Activated T-cell treated with anti-CD3 and anti-CD28 coated beads, Interleukin-2, amount 50 U/mL, for 4 hours (primary cell): ENCODE data around the gene KIAA0232. TPM values are rescaled to one million over a fixed set of nuclear protein-coding genes. Genes with fewer than 3 reads are reported as not detected.
A peak's percentile ranks its signal among the peaks of the same experiment; 100 is the strongest.

Experiments used
- ATAC-seq, 2 donors: fragments of 200-7000 bp; cut with Tn5 transposase; one replicate each; pipeline ENCODE4 v1.10.0; 2021
- DNase-seq: peaks from one replicate; pipeline ENCODE4 v3.0.0-alpha.2; 2020
- H3K27me3 Mint-ChIP-seq: one replicate; pipeline ENCODE4 v1.8.0; 2021; ENCODE audit warnings: low read depth, mixed read lengths
- H3K36me3 Mint-ChIP-seq: one replicate; pipeline ENCODE4 v1.8.0; 2022; ENCODE audit warnings: mixed read lengths; ENCODE audit not compliant: insufficient read depth
- H3K4me1 Mint-ChIP-seq: one replicate; pipeline ENCODE4 v1.8.0; 2021; ENCODE audit warnings: low read depth, mixed read lengths
- H3K4me3 Mint-ChIP-seq: one replicate; pipeline ENCODE4 v1.8.0; 2021; ENCODE audit warnings: mild to moderate bottlenecking, moderate library complexity, mixed read lengths
- H3K9me3 Mint-ChIP-seq: one replicate; pipeline ENCODE4 v1.8.0; 2021; ENCODE audit warnings: mixed read lengths
- total RNA-seq, 3 donors: library from RNA; stranded (reverse); gene quantifications; one replicate each; pipeline ENCODE4 v1.2.1, GENCODE V29; 2021

Gene KIAA0232, protein sequence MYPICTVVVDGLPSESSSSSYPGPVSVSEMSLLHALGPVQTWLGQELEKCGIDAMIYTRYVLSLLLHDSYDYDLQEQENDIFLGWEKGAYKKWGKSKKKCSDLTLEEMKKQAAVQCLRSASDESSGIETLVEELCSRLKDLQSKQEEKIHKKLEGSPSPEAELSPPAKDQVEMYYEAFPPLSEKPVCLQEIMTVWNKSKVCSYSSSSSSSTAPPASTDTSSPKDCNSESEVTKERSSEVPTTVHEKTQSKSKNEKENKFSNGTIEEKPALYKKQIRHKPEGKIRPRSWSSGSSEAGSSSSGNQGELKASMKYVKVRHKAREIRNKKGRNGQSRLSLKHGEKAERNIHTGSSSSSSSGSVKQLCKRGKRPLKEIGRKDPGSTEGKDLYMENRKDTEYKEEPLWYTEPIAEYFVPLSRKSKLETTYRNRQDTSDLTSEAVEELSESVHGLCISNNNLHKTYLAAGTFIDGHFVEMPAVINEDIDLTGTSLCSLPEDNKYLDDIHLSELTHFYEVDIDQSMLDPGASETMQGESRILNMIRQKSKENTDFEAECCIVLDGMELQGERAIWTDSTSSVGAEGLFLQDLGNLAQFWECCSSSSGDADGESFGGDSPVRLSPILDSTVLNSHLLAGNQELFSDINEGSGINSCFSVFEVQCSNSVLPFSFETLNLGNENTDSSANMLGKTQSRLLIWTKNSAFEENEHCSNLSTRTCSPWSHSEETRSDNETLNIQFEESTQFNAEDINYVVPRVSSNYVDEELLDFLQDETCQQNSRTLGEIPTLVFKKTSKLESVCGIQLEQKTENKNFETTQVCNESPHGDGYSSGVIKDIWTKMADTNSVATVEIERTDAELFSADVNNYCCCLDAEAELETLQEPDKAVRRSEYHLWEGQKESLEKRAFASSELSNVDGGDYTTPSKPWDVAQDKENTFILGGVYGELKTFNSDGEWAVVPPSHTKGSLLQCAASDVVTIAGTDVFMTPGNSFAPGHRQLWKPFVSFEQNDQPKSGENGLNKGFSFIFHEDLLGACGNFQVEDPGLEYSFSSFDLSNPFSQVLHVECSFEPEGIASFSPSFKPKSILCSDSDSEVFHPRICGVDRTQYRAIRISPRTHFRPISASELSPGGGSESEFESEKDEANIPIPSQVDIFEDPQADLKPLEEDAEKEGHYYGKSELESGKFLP (N-terminal part only)
- total RNA-seq: 10 to 100 TPM; 14.5 to 20.0 (median 18.9) TPM

DNA sequence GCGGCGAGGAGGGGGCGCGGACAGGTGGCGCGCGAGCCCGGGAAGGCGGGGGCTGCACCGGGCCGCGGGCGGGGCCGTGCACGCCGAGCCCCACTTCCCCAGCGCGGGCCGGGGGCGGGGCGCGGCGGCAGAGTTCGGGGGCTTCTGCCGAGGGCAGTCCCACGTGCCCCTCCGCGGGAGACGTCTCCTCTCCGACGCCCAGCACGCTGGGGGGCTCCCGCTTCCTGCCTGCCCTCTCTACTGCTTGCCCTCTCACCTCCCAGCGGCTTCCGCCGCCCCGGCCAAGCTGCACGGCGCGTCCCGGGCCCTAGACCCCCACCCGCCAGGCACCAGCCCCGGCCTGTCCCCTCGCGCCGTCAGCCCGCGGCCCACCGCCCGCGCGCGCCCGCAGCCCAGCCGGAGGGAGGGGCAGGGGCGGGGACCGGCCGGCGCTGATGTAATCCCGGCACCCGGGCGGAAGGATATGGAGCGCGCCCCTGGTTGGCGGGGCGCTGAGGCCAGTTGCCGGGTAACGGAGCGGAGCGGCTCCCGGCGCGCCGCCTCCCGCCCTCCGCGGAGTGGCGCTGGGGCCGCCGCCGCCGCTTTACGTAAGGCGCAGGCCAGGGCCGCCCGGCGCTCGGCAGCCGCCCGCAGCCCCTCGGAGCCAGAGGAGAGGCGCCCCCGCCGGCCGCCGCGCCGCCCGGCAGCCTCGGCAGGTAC lies at the start of gene KIAA0232:
Gene KIAA0232, plus strand, starts transcription at position 581 of the 699 bp plus-strand sequence. CDS start 41,727 bp downstream, outside the sequence.
- H3K4me3 Mint-ChIP-seq: peak within 1 kb of the TSS; percentile 88

DNA sequence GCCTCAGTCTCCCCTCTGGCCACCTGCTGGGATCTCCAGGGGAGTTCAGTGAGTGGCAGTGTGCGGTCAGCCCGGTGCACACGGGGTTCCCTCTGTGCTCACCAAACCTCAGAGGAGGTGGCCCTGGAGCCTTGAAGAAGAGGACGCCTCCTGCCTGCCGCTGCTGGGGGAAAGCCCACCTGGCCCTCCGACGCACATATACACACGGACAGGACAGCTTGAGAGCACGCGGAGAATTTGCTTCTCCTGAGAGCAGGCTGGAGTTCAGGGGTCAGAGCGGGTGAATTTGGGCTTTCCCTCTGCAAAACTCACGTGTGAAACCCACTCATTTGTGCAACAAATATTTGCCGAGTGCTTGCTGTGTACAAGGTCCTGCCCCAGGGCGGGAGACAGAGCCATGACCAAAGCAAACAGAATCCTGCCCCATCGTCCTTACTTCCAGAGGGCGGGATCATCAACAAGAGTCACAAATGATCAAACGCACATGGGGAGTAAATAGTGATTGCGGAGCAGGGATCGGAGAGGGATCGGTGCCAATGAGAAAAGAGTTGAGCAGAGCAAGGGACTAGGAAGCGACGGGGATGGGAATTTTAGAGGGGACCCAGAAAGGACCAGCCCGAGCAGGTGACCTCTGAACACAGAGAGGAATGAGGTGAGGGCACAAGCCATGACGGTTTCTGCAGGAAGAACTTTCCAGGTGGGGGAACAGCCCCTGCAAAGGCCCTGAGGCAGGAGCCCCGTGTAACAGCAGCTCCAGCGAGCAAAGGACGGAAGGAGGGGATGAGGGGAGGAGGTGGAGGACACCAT lies 49.0 kb upstream of the KIAA0232 start:
- ATAC-seq: no peak
- Mint-ChIP-seq H3K9me3 (no peaks in the 10 kb centered on the region), H3K36me3 (no peaks in the 10 kb centered on the region), H3K27me3 (peaks cover 2% of the 10 kb centered on the region), H3K4me1 (peaks cover under 1% of the 10 kb centered on the region), H3K4me3 (no peak overlapping the region)
- DNase-seq: no peak

More for the DNA sequence above, at the start of gene KIAA0232:
- Mint-ChIP-seq H3K36me3 (peaks cover 5% of the 10 kb centered on the region), H3K27me3 (no peaks in the 10 kb centered on the region), H3K4me1 (peaks cover 52% of the 10 kb centered on the region), H3K9me3 (no peaks in the 10 kb centered on the region)
- DNase-seq (peak; percentile 89), ATAC-seq (peak; percentile 81)

DNA sequence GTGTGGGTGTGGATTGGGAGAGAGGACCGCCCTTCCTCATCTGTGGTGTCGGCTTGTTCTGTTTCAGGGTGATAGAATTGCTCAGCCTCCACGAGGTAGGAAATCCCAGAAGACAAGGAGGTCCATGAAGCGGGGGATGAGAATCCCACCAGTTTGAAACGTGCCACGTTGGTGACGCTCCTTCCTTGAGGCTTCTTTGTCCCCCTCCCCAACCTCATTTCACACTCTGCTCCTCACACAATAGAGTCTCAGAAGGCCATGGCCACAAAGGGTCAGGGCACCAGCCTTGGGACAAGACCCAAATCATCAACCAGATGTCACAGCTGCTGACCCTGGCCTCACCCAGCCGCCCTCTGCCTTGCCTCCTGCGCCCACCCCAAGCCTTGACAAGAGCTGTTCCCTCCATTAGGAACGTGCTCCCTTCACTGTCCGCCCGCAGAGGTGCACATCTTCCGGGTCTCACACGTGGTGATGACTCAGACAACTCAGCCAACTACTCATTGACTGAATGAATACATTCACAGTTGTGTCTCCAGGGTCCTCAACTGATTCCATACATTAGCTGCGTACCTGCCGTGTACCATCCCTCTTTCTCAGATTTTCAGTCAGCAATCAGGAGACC lies 48.3 kb upstream of the KIAA0232 start:
- Mint-ChIP-seq H3K9me3 (no peaks in the 10 kb centered on the region), H3K27me3 (peaks cover 2% of the 10 kb centered on the region), H3K4me3 (no peak overlapping the region), H3K4me1 (no peaks in the 10 kb centered on the region), H3K36me3 (no peaks in the 10 kb centered on the region)
- DNase-seq (no peak), ATAC-seq (no peak)

DNA sequence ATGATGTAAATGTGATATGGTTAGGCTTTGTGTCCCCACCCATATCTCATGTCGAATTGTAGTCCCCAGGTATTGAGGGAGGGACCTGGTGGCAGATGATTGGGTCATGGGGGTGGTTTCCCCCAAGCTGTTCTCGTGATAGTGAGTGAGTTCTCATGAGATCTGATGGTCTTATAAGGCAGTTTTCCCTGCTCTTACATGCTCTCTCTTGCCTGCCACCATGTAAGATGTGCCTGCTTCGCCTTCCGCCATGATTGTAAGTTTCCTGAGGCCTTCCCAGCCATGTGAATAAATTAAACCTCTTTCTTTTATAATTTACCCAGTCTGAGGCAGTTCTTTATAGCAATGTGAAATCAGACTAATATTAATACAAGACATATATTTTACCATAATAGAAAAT lies 42.6 kb upstream of the KIAA0232 start:
- no peaks in the 10 kb centered on the region for H3K4me1 Mint-ChIP-seq
- no peaks in the 10 kb centered on the region for H3K27me3 Mint-ChIP-seq
- ATAC-seq (no peak), DNase-seq (no peak)
- H3K9me3 Mint-ChIP-seq: no peaks in the 10 kb centered on the region
- no peaks in the 10 kb centered on the region for H3K36me3 Mint-ChIP-seq
- no peak overlapping the region for H3K4me3 Mint-ChIP-seq

DNA sequence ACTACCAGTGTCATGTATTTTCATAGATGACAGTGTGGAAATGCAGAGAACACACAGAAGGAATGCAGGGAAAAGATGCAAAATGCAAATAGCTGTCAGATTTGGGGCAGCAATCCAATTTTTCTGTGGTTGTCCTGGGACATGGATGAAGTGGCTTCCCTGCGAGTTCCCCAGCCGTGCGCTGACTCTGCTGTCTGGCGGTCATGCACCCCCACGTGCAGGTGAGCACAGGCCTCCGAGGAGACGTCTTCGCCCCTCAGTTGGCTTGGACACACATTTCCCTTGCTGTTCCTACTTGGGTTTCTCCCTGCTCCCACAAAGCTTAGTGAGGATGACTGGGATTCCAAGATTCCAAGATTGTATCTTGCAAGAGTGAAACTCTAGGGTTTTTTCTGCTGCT lies 42.2 kb upstream of the KIAA0232 start:
- no peak overlapping the region for H3K4me3 Mint-ChIP-seq
- H3K27me3 Mint-ChIP-seq: no peaks in the 10 kb centered on the region
- no peak for DNase-seq
- no peaks in the 10 kb centered on the region for H3K36me3 Mint-ChIP-seq
- no peak for ATAC-seq
- H3K4me1 Mint-ChIP-seq: no peaks in the 10 kb centered on the region
- no peaks in the 10 kb centered on the region for H3K9me3 Mint-ChIP-seq

DNA sequence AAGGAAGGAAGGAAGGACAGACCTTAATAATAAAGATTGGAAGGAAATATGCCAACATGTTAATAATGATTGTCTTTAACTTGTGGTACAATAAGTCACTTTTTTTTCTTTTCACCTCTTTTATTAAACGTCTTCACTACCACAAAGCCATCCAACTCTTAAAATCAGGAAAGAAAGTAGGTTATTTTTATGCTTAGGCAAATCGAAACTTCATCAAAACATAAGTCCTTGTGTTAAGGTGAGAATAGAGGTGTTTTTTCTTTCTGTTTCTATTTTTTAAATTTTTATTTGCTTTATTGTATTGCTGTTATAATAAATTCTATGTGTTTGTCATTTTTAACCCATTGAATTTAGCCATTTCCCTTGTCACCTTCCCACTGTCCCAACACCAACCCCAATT lies 40.0 kb upstream of the KIAA0232 start:
- H3K4me3 Mint-ChIP-seq: no peak overlapping the region
- H3K4me1 Mint-ChIP-seq: no peaks in the 10 kb centered on the region
- DNase-seq (no peak), ATAC-seq (no peak)
- no peaks in the 10 kb centered on the region for H3K36me3 Mint-ChIP-seq
- H3K9me3 Mint-ChIP-seq: no peaks in the 10 kb centered on the region
- peaks cover 2% of the 10 kb centered on the region for H3K27me3 Mint-ChIP-seq

DNA sequence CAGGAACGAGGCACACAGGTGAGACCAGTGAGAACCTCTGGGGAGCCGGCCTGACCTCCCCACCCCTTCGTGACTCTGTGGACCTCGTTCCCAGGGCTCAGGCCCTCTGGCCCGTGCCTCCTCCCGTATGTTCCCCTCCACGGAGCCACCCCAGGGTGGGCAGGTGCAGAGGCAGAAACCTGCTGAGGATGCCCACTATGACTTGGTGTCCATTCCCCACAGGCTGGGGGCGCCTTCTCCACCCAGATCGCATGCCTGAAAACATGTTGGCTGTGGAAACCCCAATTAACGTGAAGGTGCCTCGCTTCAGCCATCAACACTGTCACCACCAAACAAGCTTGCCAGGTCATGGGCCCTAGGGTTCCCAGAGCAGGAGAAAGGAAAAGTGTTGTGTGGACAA lies 39.5 kb upstream of the KIAA0232 start:
- no peaks in the 10 kb centered on the region for H3K9me3 Mint-ChIP-seq
- H3K4me3 Mint-ChIP-seq: no peak overlapping the region
- peaks cover 2% of the 10 kb centered on the region for H3K27me3 Mint-ChIP-seq
- DNase-seq (no peak), ATAC-seq (no peak)
- no peaks in the 10 kb centered on the region for H3K36me3 Mint-ChIP-seq
- no peaks in the 10 kb centered on the region for H3K4me1 Mint-ChIP-seq

DNA sequence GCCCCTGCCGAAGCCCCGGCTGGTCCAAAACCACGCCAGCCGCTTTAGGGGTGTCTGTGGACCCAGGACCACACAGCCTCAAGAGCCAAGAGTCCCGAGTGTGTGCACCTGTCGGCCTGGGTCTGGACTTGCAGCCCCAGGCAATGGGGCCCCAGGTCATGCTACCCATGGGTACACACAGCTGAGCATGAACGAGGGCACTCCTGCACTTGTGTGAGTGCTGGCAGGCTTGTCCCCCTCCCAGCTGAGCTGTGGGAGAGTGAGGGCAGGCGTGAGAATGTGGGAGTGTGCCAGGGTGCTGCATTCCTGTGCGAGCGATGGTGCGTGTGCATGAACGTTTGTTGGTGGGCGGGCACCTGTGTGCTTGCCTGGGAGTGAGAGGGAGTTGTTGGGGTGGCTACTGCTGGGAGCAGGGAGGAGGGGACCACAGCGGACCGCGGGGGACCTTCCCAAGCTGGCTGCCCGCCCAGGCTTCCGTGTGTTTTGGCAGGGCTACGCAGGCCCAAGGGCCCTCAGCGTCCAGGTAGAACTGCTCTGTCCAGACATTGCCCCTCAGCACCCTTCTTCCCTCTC lies 35.7 kb upstream of the KIAA0232 start:
- ATAC-seq: no peak
- H3K36me3 Mint-ChIP-seq: no peaks in the 10 kb centered on the region
- H3K4me3 Mint-ChIP-seq: no peak overlapping the region
- H3K9me3 Mint-ChIP-seq: no peaks in the 10 kb centered on the region
- peaks cover 2% of the 10 kb centered on the region for H3K27me3 Mint-ChIP-seq
- peaks cover 9% of the 10 kb centered on the region for H3K4me1 Mint-ChIP-seq
- DNase-seq: no peak

DNA sequence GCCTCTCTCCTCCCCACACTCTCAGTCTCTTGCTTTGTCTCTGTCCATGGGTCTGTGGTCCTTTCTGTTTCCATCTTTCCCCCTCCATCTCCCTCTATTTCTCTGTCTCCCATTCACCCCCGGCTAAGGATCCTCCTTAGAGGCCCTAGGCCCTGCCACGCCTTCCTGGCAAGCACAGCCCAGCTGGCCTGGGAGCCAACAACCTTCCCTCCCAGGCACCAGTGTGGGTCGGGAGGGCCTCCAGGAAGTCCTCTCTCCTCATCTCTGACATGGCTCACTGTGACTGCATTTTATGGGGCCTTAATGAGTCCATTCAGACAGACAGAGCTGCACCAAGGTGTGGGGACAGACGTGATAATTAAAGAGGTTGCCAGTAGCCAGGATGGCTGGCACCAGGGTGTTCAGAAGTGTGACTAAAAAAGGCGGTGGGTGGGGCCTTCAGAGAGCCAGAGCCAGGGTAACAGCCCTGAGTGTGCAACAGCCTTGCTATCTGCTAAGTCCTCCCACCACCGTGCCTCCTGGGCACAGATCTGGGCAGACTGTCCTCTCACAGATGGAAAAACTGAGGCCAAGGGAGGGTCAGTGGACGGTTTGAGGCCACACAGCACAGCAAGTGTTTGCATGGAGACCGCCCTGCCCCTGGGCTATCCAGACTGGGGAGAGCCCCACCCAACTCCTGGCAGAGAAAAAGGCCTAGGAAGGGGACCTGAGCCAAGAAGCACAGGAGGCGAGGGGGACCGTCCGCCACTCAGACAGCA lies 35.1 kb upstream of the KIAA0232 start:
- peaks cover 11% of the 10 kb centered on the region for H3K4me1 Mint-ChIP-seq
- H3K27me3 Mint-ChIP-seq: peaks cover 2% of the 10 kb centered on the region
- H3K36me3 Mint-ChIP-seq: no peaks in the 10 kb centered on the region
- H3K4me3 Mint-ChIP-seq: no peak overlapping the region
- DNase-seq (no peak), ATAC-seq (no peak)
- no peaks in the 10 kb centered on the region for H3K9me3 Mint-ChIP-seq

DNA sequence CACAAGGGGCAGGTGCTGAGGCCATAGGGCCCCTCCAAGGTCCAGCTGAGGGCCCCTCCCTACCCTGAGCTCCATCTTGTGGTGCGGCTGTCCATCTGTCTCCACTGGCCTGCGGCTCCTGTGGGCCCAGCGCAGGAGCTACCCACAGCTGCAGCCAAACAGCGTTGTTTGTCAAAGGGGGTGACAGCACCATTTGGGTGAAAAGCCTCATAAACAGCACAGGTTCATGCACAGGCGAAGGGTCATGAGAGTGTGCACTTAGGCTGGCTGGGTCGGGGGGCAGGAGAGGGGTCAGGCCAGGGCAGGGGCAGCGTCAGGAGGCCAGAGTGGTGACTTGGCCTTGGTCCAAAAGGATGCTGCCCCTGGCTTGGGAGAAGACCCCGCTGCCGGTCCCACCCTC lies 34.2 kb upstream of the KIAA0232 start:
- H3K4me1 Mint-ChIP-seq: peaks cover 11% of the 10 kb centered on the region
- ATAC-seq (no peak), DNase-seq (no peak)
- peaks cover 2% of the 10 kb centered on the region for H3K27me3 Mint-ChIP-seq
- H3K36me3 Mint-ChIP-seq: no peaks in the 10 kb centered on the region
- no peaks in the 10 kb centered on the region for H3K9me3 Mint-ChIP-seq
- no peak overlapping the region for H3K4me3 Mint-ChIP-seq

DNA sequence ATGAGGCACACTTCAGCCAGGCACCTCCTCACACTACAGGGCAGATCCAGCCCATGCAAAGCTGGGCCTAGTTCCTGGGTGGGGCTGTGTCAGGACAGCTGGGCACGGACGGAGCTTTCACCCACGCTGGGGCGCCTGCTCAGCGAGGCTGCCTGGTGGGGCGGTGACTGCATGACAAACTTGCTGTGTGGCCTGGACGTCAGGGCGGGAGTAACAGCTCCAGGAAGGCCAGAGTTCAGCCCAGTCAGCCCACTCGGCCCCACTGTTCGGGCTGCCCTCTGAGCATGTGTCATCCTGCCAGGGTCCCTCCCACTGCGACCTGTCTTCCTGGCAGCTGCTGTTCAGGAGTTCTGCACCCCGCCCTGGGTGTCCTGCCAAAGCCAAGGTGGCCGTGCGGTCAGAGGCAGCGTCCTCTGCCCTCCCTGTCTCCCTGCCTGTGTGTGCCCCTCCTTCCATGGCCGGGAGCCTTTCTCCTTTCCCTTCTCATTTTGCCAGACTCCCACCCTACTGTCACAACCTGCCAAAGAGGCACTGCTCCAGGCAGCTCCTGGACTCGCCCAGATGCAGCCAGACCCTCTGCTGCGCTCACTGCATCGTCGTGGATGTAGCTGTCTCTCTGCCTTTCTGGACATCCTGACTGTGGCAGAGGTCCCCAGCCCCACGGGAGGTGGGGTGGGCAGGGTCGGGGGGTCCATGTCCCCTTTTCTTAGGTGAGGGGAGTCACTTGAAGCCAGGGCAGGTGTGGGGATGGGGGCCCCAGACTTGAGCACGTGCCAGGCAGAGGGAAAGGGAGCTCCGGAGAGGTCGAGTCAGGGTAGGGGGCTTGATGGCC lies 33.0 kb upstream of the KIAA0232 start:
- Mint-ChIP-seq H3K4me1 (peaks cover 11% of the 10 kb centered on the region), H3K4me3 (no peak overlapping the region), H3K27me3 (peaks cover 2% of the 10 kb centered on the region), H3K9me3 (no peaks in the 10 kb centered on the region), H3K36me3 (no peaks in the 10 kb centered on the region)
- DNase-seq: no peak
- no peak for ATAC-seq
